DMS79 treated with DMSO at 0.1 percent for 48 hours (cell line): ENCODE results near the gene AKAP10.
"Not testable (repeated sequence)": the region's sequence is repeated elsewhere in the genome, so short reads cannot be mapped to it uniquely, and the experiment has no call there.

Experiments
- DNase-seq: peaks from one replicate; lab custom pipeline; 2025; lab: John Stamatoyannopoulos, UW

Gene AKAP10

DNA sequence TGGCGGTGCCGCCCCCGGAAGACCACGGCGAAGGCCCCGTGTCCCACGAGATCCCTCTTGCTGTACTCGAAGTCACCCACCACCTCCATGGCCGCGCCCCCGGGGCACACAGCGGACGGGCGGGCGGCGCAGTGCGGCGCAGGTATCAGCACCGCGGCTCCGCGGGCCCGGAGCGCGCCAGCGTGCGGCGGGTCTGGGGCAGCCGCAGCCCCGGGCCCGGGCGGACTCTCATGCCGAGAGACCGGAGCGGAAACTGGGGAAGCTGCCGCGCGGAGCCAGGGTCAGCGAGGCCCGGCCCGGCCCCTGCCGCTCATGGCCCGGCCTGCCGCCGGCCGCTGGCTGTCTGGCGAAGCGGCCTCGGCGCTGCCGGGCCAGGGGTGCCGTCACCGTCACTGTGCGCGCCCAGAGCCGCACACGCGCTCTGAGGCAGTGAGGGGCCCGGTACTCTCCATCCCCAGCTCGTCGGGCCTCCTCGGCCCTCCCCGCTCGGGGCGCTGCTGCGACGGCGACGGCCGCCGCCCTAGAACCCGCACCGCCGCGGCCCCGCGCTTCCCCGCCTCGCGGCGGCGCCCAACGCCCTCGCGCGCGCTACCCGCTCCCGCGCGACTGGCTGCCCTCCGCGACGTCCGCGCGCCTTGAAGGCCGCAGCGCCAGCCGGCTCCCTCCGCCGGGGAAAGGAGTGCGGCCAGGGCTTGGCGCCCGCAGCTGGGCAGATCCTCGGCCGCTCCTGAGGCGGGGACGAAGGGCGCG lies 110.1 kb downstream of the AKAP10 start, which contains the start of gene ULK2:
Gene ULK2 (minus strand): TSS at position 608 of the 750 bp plus-strand sequence. CDS start 519 bp downstream, at position 89.
- DNase-seq, result peak; percentile 10

DNA sequence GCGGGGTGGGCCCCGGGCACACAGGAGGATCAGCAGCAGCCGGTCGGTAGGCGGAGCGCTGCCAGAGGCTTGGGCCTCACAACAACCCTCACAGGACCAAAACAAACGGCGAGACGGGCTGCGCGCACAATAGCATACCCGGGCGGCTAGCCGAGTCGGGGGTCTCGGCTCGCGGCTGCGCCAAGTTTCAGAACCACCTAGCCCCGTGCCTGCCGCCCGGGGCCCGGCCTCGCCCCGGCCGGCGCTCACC lies 110.6 kb downstream of the AKAP10 start:
- peak; percentile 10 for DNase-seq

DNA sequence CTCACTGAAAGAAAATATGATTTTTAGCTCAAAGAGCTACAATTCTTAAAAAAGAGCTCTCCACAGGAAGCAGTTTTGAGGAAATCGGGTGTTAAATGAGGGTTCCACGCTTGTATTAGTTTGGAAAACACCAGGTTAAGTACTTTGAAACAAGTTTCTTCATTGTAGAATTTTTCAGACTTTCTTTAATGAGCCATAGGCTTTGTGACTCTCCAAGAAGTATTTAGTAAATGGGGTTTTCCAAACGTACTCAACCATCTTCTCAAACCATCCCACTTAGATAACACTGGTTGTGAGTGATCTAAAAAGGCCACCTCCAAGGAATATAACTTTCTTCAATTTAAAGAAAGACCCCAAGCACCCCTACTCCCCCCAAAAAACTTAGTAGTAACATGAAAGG lies 112.6 kb downstream of the AKAP10 start:
- no peak for DNase-seq

DNA sequence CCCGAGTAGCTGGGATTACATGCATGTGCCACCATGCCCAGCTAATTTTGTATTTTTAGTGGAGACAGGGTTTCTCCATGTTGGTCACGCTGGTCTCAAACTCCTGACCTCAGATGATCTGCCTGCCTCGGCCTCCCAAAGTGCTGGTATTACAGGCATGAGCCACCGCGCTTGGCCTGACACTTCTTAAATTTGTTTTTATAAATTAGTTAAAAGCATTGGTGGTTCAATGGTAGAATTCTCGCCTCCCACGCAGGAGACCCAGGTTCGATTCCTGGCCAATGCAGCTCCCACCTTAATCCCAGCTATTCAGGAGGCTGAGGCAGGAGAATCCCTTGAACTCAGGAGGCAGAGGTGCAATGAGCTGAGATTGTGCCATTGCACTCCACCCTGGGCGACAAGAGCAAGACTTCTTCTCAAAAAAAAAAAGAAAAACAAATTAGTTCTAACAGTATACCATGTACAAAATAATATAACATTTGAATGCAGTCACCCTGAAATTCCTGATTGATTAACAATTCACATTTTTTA lies 116.9 kb downstream of the AKAP10 start:
- not testable (repeated sequence) for DNase-seq

DNA sequence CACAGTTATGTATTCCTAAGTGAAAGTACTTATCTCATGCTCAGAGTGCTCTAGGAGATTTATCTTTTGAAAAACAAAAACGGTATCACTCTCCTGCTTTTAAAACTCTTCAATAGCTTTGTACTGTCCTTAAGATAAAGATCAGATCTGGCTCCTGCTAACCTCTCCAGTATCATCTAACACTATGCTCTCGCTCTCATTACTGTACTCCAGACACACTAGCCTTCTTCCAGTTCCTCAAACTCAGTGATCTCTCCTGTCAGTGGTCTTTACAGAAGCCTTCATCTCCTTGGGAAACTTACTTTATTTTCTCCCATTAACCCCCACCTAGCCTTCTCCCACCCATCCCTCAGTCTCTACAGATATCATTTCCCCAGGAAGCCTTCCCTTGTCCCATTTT lies 120.0 kb downstream of the AKAP10 start:
- no peak for DNase-seq
